ENCODE results near the gene INTS3.
"Not testable (repeated sequence)": the region's sequence is repeated elsewhere in the genome, so short reads cannot be mapped to it uniquely, and the experiment has no call there.

Gene INTS3

DNA sequence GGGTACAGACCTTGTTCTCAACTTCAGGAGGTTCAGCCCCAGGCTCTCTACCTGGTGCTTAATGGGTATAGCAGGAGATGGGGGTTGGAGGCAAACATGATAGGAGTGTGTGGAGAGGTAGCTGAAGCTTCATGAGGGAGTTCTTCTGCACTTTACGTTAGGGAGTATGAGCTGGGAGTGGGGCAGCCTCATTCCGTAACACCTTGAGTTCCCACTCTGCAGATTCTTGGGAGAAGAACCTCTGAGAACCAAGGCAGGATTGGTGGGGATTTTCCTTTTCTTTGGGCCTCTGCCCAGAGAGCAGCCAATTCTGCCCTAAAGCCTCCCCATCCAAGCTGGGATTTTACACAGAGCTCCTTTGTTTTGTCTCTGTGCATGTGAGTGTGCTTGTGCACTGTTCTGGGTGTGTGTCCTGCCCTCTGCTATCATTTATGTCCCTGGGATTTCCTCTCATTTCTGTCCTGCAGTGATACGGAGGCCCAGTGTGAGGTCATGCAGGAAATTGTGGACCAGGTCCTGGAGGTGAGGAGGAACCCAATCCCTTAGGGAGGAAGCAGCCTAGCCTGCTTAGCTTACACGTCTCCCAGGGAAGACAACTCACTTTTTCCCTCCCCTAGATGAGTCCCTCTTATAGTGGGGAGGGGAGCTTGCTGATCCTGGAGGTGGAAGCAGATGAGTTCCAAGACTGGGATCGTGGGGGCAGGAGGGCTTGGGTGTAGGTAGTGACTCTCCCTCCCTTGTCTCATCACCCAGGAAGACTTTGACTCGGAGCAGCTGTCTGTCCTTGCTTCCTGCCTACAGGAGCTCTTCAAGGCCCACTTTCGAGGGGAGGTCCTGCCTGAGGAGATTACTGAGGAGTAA is 35.7 kb downstream of the INTS3 start:
- DNase-seq: no peak

DNA sequence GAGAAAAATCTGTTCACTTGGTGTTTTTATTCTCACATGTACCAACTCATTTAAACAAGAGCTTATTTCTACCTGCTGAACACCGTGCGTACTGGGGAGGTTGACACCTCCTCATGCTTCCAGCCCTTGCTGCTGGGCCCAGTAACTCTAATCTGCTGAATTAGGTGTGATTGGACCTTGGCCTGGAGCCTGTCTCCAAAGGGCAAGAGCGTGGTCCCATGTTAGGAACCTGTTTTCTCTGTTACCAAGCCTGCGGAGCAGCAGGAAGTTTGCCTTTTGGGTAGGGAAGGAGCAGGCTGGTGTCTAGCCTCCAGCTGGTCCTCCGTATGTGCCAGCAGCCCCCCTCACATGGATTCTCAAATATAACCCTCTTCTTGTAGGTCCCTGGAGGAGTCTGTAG is 36.5 kb downstream of the INTS3 start:
- DNase-seq: no peak

DNA sequence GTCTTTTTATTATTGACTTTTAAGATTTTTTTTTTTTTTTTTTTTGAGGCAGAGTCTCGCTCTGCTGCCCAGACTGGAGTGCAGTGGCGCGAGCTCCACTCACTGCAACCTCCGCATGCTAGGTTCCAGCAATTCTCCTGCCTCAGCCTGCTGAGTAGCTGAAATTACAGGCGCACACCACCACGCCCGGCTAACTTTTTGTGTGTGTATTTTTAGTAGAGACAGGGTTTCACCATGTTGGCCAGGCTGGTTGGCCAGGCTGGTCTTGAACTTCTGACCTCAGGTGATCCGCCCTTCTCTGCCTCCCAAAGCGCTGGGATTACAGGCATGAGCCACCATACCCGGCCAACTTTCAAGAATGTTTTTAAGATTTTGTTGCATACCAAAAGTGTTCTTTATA is 38.8 kb downstream of the INTS3 start:
- DNase-seq: not testable (repeated sequence)

DNA sequence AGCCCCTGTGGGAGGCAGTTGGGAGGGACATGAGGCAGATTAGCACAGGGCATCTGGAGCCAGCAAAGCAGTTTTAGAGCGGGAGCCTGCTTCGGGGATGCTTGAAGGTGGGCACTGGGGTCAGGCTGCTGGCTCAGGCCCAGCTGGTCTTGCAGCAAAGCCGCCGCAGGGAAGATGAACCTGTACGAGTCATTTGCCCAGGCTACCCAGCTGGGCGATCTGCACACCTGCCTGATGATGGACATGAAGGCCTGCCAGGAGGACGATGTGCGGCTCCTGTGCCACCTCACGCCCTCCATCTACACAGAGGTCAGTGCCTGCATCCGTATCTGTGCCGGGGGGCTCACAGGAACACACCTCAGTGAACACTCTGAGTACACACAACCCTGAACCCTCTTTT is 39.7 kb downstream of the INTS3 start:
- DNase-seq: no peak

DNA sequence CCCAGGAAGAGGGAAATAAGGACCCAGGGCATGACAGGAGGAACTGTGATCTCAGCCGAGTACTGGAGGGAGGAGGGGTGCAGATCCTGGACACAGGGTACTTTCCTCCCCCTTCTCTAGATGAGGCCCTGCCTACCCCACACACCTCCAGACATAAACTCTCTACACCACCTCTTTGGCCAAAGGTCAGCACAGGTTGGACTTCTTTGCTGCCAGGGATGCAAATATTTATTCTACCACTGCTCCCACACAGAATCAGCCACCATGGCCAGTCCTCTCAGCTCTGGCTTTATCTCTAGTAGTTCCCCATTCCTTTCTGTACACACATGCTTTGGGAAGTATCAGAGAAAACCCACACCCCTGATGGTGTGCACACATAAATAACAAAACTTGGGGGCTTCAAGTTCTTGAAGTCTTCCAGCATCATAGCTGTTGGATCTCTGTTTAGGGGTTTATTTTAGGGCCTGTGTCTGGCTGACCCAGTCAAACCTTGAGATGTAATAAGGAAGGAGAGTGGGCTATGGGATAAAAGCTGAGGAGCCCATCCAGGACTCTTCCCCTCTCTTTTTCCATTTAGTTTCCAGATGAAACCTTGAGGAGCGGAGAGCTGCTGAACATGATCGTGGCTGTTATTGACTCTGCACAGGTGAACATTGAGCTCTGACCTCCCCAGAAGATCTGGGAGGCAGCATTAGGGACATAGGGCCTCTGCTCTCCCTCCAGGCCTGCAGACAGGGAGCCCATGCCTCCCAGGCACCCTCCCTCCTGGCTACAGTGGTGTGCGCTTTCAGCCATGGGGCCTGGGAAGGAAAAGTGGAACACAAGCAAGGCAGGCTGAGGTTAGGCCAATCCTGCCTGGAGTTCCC is 40.7 kb downstream of the INTS3 start:
- DNase-seq: no peak

DNA sequence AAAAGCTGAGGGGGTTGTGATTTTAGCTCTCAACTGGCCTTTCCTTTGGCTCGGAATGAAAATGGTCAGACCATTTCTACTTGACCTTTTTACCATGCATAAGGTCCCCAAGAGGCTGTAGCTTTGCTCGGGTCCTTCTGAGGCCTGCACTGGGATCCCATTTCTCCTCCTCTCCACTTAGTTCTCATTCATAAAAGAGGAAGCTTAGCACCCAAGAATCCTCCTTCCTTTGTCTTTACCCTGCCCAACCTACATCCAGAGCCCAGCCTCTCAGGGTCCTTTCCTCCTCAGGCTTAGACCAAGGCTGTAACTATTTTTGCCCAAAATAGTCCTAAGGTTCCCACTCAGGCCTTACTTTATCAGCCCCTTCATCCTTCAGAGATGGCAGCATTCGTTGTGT is 41.4 kb downstream of the INTS3 start:
- no peak for DNase-seq

DNA sequence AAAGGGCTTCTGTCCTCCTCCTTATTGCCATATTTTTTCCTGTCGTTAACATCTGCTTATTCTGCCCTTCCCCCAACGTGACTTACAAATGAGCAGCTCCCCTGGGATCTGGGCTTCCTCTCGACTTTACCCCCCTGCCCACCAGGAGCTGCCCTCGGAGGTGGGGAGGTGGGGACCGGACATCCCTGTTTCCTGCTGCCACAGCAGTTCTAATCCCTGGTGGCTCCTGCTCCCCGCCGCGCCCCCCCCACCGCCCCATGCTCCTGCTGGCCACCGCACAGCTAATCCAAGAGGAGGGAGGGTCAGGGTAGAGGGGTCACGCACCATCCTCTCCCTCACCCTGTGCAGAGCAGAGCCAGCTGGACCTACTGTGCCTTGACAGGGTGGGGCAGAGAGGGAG is 42.9 kb downstream of the INTS3 start:
- no peak for DNase-seq

DNA sequence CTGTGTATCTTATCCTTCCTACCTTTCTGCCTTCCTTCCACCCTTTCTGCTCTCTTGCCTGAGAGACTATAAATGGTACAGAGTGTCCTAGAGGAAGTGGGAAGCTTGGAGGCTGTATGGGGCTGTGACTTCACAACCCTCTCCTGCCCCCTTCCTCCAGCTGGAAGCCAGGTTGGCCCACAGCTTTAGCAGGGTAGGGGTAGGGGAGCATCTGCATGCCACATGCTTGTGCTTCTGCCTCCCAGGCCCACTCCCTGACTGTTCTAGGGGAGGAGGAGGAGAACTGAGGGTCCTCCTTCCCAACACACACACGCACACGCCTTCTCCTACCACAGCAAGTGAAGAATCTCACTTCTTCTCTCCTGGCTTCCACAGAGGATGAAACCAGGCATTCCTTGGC is 43.4 kb downstream of the INTS3 start:
- DNase-seq: no peak

DNA sequence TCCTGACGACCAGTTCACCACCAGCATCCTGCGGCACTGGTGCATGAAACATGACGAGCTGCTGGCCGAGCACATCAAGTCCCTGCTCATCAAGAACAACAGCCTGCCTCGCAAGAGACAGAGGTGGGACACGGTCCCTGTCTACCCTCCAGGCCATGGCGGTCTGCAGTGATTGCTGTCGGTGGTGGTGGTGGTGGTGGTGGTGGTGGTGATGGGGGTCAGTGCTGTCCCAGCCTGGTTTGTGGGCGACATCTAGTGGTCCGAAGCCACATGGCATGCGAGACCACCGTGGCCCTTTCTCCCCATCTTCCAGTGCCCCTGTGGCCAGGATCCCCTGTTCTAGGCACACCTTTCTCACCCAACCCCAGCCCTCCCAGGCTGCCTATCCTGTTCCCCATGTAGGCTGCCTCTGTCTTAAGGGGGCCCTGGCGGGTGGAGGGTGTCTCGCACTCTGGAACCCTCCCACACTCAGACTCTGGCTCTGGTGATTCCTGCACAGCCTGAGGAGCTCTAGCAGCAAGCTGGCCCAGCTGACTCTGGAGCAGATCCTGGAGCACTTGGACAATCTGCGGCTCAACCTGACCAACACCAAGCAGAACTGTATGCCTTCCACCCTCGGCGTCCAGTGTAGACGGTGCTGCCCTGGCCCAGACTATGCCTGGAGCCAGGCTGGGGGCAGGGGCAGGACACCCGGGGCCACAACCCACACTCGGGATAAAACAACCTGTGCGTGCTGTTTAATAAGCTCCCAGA is 44.2 kb downstream of the INTS3 start:
- no peak for DNase-seq

DNA sequence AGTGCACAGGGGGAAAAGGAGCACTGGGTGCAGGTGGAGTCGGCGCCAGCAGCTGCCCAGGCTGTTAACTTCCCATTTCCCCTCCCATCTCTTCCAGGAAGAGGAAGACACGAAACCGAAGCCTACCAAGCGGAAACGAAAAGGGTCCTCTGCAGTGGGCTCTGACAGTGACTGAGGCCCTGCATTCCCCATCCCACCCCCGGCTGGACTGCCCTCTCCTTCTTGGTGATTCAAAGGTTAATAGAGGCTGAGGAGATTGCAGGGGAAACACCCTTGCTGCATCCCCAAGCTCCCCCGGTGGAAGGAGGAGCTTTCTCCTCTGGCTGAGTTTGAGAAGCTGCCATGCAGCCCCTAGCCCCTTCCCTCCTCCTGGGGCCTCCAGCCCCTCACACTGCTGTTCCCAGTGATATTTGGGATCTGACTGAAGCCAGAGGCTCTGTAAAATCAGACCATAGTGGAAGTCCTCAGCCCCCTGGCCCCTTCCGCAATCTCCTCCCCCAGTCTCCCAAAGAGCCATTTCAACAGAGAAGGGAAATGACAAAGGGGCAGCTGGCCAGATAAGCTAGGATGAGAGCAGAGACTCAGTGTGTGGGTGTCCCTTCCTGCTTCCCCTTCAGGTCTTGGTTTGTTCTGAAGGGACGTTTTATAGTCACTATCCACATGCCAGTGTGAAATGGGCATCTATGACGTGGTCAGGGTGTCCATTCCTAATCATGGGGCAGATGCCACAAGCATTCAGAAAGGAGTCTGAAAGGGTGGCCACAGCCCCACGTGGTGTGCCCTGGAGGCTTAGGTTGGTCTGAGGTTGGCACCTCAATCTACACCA is 45.5 kb downstream of the INTS3 start:
- no peak for DNase-seq

DNA sequence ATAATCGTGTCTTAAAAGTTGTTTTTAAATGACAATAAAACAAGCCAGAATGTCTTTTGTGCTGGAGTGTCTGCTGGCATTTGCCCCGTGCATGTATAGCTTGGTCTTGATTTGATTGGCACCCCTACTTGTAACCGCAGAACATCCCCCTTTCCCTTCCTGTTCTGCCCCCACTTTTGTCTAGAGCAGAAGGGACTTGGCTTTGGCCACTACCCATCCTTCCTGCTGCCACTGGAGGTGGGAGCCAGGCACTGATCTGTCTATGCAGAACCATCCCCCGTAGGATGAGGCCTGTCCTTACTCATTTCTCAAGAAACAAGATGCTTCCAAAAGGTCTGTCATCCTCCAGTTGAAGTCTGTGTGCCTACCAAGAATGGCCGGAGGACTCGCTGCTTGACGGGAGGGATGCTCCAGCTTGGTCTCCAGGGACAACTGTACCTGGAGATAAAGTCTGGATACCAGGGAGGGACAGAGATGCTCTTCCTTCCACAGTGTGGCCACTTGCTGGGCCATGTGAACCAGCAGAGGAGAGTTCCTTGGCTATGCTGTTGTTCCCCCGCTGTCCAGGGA is 46.3 kb downstream of the INTS3 start:
- no peak for DNase-seq

DNA sequence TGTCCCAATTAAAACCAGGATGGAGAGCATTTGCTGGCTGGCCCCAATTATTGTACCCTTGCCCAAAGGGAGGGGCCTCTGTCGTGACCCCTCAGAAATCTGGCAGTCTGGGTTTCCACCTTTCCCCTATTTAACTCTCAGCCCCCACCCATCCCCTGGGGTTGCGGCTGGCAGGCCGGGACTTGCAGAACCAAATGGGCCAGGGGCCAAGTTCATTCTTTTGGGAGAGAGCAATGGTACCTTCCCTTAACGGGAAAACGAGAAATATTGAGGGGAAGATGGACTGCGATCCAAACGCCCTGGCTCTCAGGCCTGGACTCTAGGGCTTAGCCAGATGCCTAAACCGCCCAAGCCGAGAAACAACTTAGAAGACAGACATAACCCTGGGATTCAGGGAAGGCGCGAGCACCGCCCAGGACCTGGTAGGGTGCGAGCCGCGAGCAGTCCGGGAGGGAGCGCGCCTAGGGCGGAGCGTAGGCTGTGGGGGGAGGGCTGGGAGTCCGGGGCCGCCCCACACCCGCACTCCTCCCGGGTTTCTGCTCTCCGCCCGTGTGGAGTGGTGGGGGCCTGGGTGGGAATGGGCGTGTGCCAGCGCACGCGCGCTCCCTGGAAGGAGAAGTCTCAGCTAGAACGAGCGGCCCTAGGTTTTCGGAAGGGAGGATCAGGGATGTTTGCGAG is 47.1 kb downstream of the INTS3 start, which contains the start of gene SLC27A3:
Gene SLC27A3 (plus strand): TSS at position 628 of the 678 bp plus-strand sequence. CDS start 91 bp downstream, outside the sequence.
- DNase-seq: peak in 1 of 2 experiments; percentile 61

DNA sequence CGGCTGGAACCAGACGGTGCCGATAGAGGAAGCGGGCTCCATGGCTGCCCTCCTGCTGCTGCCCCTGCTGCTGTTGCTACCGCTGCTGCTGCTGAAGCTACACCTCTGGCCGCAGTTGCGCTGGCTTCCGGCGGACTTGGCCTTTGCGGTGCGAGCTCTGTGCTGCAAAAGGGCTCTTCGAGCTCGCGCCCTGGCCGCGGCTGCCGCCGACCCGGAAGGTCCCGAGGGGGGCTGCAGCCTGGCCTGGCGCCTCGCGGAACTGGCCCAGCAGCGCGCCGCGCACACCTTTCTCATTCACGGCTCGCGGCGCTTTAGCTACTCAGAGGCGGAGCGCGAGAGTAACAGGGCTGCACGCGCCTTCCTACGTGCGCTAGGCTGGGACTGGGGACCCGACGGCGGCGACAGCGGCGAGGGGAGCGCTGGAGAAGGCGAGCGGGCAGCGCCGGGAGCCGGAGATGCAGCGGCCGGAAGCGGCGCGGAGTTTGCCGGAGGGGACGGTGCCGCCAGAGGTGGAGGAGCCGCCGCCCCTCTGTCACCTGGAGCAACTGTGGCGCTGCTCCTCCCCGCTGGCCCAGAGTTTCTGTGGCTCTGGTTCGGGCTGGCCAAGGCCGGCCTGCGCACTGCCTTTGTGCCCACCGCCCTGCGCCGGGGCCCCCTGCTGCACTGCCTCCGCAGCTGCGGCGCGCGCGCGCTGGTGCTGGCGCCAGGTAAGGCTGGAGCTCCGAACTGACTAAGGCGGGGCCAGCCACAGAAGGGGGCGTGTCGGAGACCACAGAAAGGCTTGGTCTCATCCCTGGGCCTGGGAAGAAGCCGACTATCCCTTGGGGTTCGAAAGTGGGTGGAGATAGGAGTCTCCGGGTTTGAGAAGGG is 47.8 kb downstream of the INTS3 start:
- peak in 1 of 2 experiments; percentile 43 for DNase-seq

DNA sequence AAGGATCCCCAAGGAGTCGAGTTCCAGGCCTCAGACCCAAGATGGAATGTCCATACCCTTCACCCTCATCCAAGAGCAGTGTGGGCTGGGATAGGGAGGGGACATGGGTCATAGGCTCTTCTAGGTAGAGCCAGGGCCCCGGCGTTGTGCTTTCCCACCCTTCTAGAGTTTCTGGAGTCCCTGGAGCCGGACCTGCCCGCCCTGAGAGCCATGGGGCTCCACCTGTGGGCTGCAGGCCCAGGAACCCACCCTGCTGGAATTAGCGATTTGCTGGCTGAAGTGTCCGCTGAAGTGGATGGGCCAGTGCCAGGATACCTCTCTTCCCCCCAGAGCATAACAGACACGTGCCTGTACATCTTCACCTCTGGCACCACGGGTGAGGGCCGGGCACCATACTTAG is 48.5 kb downstream of the INTS3 start:
- DNase-seq: no peak

DNA sequence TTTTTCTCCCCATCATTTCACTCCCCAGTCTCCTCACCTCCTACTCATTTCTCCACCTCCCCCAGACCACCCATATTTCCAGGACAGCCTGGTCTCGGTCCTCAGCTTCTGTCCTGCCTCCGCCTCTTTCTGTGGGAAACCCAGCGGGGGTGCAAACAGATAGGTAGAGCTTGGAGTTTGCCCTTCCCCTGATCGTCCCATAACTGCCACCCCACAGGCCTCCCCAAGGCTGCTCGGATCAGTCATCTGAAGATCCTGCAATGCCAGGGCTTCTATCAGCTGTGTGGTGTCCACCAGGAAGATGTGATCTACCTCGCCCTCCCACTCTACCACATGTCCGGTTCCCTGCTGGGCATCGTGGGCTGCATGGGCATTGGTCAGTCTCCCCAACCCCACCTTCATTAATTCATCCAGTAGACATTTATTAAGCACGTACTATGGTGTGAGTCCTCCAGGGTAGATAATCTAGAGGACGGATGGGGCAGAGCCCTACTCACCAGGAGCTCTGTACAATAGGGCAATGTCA is 49.1 kb downstream of the INTS3 start:
- DNase-seq: no peak

DNA sequence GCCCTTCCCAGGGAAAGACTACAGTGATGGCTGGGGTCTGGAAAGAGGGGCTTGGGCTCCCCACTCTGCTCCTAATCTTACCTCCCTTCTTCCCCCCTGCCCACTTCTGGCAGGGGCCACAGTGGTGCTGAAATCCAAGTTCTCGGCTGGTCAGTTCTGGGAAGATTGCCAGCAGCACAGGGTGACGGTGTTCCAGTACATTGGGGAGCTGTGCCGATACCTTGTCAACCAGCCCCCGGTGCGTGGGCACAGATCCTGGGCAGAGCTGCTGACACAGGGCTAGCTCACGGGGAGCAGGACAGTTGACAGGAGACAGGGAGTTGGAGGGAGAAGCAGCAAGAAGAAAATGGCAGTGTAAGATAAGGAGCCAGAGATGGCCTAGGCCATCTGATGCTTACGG is 49.8 kb downstream of the INTS3 start:
- no peak for DNase-seq

DNA sequence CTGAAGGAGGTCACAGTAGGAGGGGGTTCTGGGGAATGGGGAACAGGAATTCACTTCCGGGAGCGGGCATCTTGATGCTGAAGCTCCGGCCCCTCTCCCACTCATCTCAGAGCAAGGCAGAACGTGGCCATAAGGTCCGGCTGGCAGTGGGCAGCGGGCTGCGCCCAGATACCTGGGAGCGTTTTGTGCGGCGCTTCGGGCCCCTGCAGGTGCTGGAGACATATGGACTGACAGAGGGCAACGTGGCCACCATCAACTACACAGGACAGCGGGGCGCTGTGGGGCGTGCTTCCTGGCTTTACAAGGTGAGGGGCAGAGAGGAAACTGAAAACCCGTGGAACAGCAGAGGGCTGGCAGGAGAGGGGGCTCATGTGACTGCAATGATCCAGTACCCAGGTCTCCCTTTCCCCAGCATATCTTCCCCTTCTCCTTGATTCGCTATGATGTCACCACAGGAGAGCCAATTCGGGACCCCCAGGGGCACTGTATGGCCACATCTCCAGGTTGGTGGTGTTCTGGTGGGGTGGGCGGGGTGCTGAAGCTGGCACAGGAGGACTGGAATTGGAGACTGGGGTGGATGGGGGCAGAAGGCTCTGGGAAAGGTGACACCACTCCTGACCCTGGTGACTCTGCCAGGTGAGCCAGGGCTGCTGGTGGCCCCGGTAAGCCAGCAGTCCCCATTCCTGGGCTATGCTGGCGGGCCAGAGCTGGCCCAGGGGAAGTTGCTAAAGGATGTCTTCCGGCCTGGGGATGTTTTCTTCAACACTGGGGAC is 50.4 kb downstream of the INTS3 start:
- DNase-seq: no peak

DNA sequence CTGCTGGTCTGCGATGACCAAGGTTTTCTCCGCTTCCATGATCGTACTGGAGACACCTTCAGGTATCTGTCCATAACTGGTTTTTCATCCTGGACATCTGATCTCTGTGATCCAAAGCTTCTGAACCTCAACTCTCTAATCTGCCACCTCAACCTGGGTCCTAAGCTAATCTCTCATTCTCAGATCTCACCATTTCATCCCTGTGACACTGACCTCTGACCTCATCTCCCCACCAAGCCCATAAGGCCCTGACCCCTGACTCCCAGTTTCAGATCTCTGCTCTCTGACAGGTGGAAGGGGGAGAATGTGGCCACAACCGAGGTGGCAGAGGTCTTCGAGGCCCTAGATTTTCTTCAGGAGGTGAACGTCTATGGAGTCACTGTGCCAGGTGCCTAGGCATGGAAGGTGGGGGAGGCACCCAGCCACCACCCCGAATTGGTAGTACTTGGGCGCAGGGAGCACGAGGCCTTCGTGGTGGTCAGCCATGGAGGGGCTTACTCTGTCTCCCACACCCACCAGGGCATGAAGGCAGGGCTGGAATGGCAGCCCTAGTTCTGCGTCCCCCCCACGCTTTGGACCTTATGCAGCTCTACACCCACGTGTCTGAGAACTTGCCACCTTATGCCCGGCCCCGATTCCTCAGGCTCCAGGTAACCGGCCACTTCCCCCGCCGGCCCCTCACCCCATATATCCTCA is 51.1 kb downstream of the INTS3 start:
- DNase-seq: no peak

All from NCI-H446 (cell line).